ENCODE measurements around the gene RO60.

DNA sequence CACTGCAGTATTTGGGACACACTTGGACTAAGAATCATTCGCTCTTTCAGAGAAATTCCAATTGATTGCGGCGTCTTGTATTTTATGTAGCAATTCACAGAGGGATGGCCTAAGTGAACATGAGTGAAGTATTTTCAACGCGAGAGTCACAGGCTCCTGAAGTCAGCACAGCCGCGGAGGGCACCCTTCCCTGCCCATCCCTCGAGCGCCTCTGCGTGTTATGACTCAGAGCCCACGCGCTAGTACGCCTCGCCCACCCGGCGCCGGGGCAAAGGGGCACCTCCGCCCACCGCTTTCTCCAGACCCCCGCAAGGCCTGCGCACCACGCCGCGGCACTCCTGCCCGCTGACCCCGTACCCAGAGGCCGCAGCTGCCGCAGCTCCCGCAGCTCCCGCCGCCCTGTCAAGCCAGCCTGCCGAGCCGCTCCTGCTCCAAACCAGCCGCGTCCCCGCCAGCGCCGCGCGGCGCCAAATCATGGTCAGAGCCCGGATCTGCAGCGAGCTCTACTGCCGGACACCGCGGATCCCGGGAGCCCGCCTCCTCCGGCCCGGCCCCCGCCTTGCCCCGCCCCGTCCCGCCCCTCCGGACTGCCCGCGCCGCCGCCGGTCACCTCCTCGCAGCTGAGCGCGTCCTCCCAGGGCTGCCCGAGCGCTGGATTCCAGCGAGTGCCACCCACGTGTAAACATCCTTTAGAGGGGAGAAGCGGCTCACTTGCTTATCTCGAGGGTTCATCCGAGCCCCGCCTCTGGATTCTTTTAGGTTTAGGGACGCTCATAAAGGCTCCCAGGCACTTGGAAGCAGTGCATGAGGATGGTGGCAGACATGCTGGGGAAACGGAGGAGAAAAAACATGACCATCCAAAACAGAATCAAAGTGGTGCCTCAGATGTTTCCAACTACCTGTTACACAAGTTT is 45.8 kb downstream of the RO60 start, which contains the start of gene GLRX2:
- TF ChIP-seq CTCF (IDR thresholded peaks at IDR 0.05) (peak in 1 of 3 experiments; percentile 36), POLR2A (IDR thresholded peaks at IDR 0.05; ENCODE audit: low read depth) (peak; percentile 42)
